GM18519 (cell line): ENCODE data around the gene SLC24A4.

Experiments used
- ATAC-seq: cut with Tn5 transposase; IDR thresholded peaks from one replicate; pipeline ENCODE4 v1.9.1; 2021; ENCODE audit warnings: mild to moderate bottlenecking, moderate library complexity; ENCODE audit not compliant: unreplicated experiment, low FRiP score

Gene SLC24A4

GRCh38 chr14:92316176-92316575 is 6.8 kb upstream of the SLC24A4 start:
- ATAC-seq: no peak

GRCh38 chr14:92316937-92317336 is 6.0 kb upstream of the SLC24A4 start:
- no peak for ATAC-seq

GRCh38 chr14:92317511-92317910 is 5.5 kb upstream of the SLC24A4 start:
- no peak for ATAC-seq

GRCh38 chr14:92321701-92322100 is 1.3 kb upstream of the SLC24A4 start:
- no peak for ATAC-seq

- no peak for ATAC-seq
Measured at GRCh38 chr14:92322516-92322915, 449 bp upstream of the SLC24A4 start.

- ATAC-seq: no peak
Measured at GRCh38 chr14:92323916-92324818, 1.2 kb downstream of the SLC24A4 start.

GRCh38 chr14:92325835-92326234 is 2.9 kb downstream of the SLC24A4 start:
- no peak for ATAC-seq

GRCh38 chr14:92328664-92329255 is 5.8 kb downstream of the SLC24A4 start:
- no peak for ATAC-seq

- ATAC-seq: no peak
Measured at GRCh38 chr14:92334050-92334449, 11.1 kb downstream of the SLC24A4 start.

- ATAC-seq: no peak
Measured at GRCh38 chr14:92336363-92336762, 13.4 kb downstream of the SLC24A4 start.

GRCh38 chr14:92339426-92339825 is 16.5 kb downstream of the SLC24A4 start:
- ATAC-seq: no peak

GRCh38 chr14:92340071-92340470 is 17.1 kb downstream of the SLC24A4 start:
- no peak for ATAC-seq

GRCh38 chr14:92340931-92341330 is 18.0 kb downstream of the SLC24A4 start:
- ATAC-seq: no peak

GRCh38 chr14:92341791-92342190 is 18.8 kb downstream of the SLC24A4 start:
- no peak for ATAC-seq

GRCh38 chr14:92348154-92348553 is 25.2 kb downstream of the SLC24A4 start:
- no peak for ATAC-seq

GRCh38 chr14:92351750-92352149 is 28.8 kb downstream of the SLC24A4 start:
- no peak for ATAC-seq

GRCh38 chr14:92352158-92352985 is 29.4 kb downstream of the SLC24A4 start:
- ATAC-seq: no peak

GRCh38 chr14:92353447-92353846 is 30.5 kb downstream of the SLC24A4 start:
- ATAC-seq: no peak

GRCh38 chr14:92356677-92357076 is 33.7 kb downstream of the SLC24A4 start:
- ATAC-seq: no peak

- ATAC-seq: no peak
Measured at GRCh38 chr14:92360651-92361370, 37.8 kb downstream of the SLC24A4 start.
